ENCODE results near the gene PLEKHA5. TPM values are rescaled to one million over a fixed set of nuclear protein-coding genes. Genes with fewer than 3 reads are reported as not detected.
"Not testable (repeated sequence)": the region's sequence is repeated elsewhere in the genome, so short reads cannot be mapped to it uniquely, and the experiment has no call there.

PLEKHA5 gene
- total RNA-seq, 2 donors from 2014 or later, result 24.4 to 41.7 TPM

GRCh38 chr12:19411234-19412204, 282.0 kb downstream of the PLEKHA5 start:
- Histone ChIP-seq H3K4me3 (no peak overlapping the region), H3K36me3 (no peaks in the 10 kb centered on the region), H3K27ac (no peak overlapping the region), H3K9me3 (no peaks in the 10 kb centered on the region), H3K4me1 (replicated peaks) (no peaks in the 10 kb centered on the region), H3K27me3 (replicated peaks; ENCODE audit: insufficient read depth) (no peaks in the 10 kb centered on the region)
- intact Hi-C loops (cut with DNase I), result no loop called here
- no peak for TF ChIP-seq CTCF (IDR thresholded peaks at IDR 0.05)
- no peak for TF ChIP-seq POLR2A (IDR thresholded peaks at IDR 0.05)
- no peak for TF ChIP-seq POLR2AphosphoS5 (IDR thresholded peaks at IDR 0.05)
- 92% methylated on average over 10 of the region's 10 CpGs for WGBS
- no peak for DNase-seq (ENCODE audit: low spot score)

GRCh38 chr12:19412844-19413243, 283.3 kb downstream of the PLEKHA5 start:
- no peak for DNase-seq (ENCODE audit: low spot score)
- H3K4me3 ChIP-seq, result no peak overlapping the region
- intact Hi-C loops (cut with DNase I), result no loop called here
- 79% methylated on average over 21 of the region's 23 CpGs for WGBS
- H3K27ac ChIP-seq, result no peak overlapping the region
- no peak for TF ChIP-seq POLR2A (IDR thresholded peaks at IDR 0.05)
- TF ChIP-seq CTCF (IDR thresholded peaks at IDR 0.05), result no peak
- TF ChIP-seq POLR2AphosphoS5 (IDR thresholded peaks at IDR 0.05), result no peak
- H3K9me3 ChIP-seq, result no peaks in the 10 kb centered on the region
- H3K4me1 ChIP-seq (replicated peaks), result no peaks in the 10 kb centered on the region
- H3K36me3 ChIP-seq, result no peaks in the 10 kb centered on the region
- no peaks in the 10 kb centered on the region for H3K27me3 ChIP-seq (replicated peaks; ENCODE audit: insufficient read depth)

- intact Hi-C loops (cut with DNase I); H3K27me3 ChIP-seq (replicated peaks; ENCODE audit: insufficient read depth); DNase-seq (ENCODE audit: low spot score); H3K4me3 ChIP-seq; H3K27ac ChIP-seq; H3K36me3 ChIP-seq; H3K9me3 ChIP-seq; H3K4me1 ChIP-seq (replicated peaks): not testable (repeated sequence)
- WGBS, result 99% methylated on average over 5 of the region's 5 CpGs
Observed at GRCh38 chr12:19413582-19413981, 284.0 kb downstream of the PLEKHA5 start.

- Histone ChIP-seq H3K36me3 (no peaks in the 10 kb centered on the region), H3K27me3 (replicated peaks; ENCODE audit: insufficient read depth) (no peaks in the 10 kb centered on the region), H3K27ac (no peak overlapping the region), H3K4me3 (no peak overlapping the region), H3K4me1 (replicated peaks) (no peaks in the 10 kb centered on the region), H3K9me3 (no peaks in the 10 kb centered on the region)
- DNase-seq (ENCODE audit: low spot score), result no peak
- intact Hi-C loops (cut with DNase I), result no loop called here
- TF ChIP-seq CTCF (IDR thresholded peaks at IDR 0.05) (no peak), POLR2A (IDR thresholded peaks at IDR 0.05) (no peak), POLR2AphosphoS5 (IDR thresholded peaks at IDR 0.05) (no peak)
Observed at GRCh38 chr12:19415563-19415962, 286.0 kb downstream of the PLEKHA5 start.

GRCh38 chr12:19419086-19419485, 289.6 kb downstream of the PLEKHA5 start:
- H3K27ac ChIP-seq, result no peak overlapping the region
- no peak for DNase-seq (ENCODE audit: low spot score)
- H3K9me3 ChIP-seq, result no peaks in the 10 kb centered on the region
- 97% methylated on average over 14 of the region's 14 CpGs for WGBS
- intact Hi-C loops (cut with DNase I), result no loop called here
- no peak overlapping the region for H3K4me3 ChIP-seq
- no peaks in the 10 kb centered on the region for H3K36me3 ChIP-seq
- TF ChIP-seq POLR2AphosphoS5 (IDR thresholded peaks at IDR 0.05) (no peak), CTCF (IDR thresholded peaks at IDR 0.05) (no peak), POLR2A (IDR thresholded peaks at IDR 0.05) (no peak)
- no peaks in the 10 kb centered on the region for H3K4me1 ChIP-seq (replicated peaks)
- no peaks in the 10 kb centered on the region for H3K27me3 ChIP-seq (replicated peaks; ENCODE audit: insufficient read depth)
